Kasumi-1 (cell line): Measurements from ENCODE around the gene CEBPG.
A peak's percentile ranks its signal among the peaks of the same experiment; 100 is the strongest.

Experiments used
- DNase-seq, 2 experiments: peaks; one replicate each; lab custom pipeline; 2025; lab: John Stamatoyannopoulos, UW

The CEBPG gene

DNA sequence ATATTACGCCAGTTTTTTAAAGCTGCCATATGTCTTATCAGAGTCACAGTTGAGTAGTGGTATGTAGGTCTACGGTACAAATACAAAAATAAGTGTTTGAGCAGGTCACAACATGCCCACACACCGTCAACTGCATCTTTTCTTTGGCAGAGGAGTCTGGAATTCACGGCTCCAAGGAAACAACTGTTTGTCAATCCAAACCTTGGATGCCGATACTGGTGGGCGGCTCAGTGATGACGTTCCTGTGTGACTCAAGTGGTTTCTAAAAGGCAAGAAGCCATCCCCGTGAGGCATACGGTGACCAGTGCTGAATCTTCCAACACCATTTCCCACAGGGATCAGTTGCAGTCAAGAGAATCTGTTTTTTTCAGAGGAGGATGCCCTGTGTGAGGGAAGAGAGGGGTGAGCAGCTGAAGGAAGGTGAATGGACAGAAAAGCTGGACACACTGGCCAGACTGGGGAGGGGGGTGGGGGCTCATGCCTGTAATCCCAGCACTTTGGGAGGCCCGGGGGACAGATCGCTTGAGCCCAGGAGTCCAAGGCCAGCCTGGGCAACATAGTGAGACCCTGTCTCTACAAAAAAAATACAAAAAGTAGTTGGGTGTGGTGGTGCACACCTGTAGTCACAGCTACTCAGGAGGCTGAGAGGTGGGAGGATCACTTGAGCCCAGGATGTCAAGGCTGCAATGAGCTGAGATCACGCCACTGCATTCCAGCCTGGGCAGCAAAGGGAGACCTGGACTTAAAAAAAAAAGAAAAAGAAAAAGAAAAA, 22.8 kb upstream of the CEBPG start:
- no peak for DNase-seq

GRCh38 chr19:33355535-33355934, 18.0 kb upstream of the CEBPG start:
- no peak for DNase-seq

DNA sequence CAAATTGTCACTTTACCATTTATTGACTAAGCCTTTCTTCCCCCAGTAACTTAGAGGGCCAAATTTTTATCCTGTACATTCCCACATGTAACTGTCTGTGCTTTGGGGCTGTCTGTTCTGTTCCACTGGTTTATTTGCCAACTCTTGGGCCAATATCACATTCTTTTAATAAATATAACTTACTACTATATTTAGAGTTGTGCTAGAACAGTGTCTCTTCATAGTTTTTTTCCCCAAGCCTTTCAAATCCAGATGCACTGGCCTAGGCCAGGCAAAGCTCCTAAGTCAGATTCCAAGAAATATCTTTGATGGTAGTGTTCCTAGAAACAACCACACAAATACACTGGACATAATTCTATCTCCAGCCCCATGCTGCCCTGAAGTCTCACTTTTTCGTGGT, 16.0 kb upstream of the CEBPG start:
- no peak for DNase-seq

GRCh38 chr19:33358408-33358807, 15.1 kb upstream of the CEBPG start:
- no peak for DNase-seq

DNA sequence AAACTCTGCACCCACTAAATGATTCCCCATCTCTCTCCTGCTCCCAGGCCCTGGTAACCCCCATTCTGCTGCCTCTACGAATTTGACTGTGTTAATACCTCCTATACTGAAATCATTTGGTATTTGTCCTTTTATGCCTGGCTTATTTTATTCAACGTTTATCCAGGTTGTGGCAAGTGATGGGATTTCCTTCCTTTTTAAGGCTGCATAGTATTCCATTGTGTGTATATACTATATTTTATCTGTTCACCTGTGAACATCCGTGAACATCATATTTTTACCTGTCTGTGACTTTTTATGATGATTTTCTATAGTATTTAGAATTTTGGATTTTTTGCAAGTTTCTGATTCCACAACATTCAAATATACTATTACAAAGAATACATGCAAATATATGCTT, 13.9 kb upstream of the CEBPG start:
- no peak for DNase-seq

DNA sequence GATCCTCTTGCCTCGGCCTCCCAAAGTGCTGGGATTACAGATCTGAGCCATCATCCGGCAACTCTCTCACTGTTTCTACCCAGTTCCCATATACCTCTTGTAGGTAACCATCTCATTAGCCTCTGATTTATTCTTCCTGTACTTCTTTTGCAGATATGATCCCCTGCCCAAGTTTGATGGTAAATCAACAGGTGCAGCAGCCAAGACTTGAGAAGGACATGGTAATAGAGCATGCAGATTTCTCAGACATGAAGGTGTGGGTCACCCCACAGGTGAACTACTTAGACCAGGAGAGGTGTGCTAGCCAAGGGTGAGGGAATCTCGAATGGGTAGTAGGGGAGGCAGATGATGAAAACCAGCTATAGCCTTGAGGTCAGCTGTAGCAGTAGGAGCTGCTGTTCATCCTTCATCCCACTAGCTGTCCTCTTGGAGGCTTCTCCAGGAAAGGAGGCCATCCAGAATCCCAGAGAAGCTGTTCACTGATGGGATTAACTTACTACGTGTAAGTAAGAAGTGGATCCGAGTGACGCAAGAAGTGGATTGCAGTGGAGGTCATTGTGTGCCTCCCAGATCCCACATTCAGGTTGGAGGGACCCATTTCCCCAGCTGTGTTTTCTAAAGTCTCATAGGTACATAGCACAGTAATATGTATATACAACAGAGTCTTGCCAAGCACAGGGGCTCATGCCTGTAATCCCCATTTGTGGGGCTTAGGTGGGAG, 10.8 kb upstream of the CEBPG start:
- DNase-seq, result no peak

- DNase-seq, result no peak
Observed at GRCh38 chr19:33363476-33363875, 10.0 kb upstream of the CEBPG start.

- DNase-seq, result no peak
Observed at GRCh38 chr19:33365691-33366090, 7.8 kb upstream of the CEBPG start.

- no peak for DNase-seq
Observed at GRCh38 chr19:33366127-33366526, 7.4 kb upstream of the CEBPG start.

DNA sequence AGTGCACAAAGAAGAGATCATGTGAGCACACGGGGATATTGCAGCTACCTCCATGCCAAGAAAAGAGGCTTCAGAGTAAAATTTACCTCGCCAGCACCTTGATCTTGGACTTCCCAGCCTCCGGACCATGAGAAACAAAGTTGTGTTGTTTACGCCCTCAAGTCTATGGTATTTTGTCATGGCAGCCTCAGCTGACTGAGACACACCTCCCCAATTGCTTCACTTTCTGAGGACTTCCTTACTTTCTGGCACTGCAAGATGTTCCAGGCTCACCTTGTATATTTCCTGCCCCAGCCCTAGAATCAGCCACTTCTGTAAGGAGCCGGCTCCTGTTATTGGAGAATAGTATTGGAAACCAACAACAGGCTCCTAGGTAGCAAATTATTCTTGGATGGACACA, 6.6 kb upstream of the CEBPG start:
- no peak for DNase-seq

- no peak for DNase-seq
Observed at GRCh38 chr19:33368074-33368864, 5.2 kb upstream of the CEBPG start.

DNA sequence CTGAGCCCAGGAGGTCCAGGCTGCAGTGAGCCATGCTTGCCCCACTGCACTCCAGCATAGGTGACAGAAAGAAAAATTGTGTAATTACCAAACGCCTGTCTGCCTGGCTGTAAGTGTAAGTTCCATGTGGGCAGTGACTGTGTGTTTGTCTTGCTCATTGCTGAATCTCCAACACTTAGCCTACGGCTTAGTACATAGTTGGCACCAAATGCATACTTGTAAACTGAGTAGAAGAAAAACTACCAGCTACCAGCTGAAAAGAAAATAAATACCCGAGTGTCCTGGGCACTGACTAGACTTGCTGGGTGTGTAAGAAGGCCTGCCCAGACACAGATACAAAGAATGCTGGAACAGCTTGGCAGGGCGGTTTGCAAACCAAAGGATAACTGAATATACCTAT, 2.7 kb upstream of the CEBPG start:
- no peak for DNase-seq

DNA sequence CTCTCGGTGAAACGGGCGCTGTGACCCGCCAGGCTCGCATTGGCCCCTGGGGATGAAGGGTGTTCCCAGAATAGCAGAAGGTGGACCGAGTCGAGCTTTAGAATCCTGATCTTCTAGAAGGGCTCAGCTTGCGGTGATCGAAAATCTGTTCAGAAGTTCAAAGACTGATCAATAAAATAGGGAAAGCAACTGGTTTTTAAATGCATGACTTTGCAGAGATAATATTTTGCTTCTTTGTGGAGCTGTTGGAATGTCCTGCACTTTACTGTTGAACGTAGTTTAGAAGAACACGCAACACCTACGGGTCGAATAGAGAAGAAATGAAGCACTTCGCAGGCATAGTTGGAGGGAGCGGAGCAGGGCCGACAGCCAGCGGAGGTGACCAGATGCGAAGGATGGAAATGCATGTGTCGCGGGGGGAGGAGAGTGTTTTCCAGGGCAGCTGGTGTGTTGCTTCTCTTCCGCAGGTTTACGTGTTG, 766 bp downstream of the CEBPG start:
- DNase-seq, result peak; percentile 23 to 43

DNA sequence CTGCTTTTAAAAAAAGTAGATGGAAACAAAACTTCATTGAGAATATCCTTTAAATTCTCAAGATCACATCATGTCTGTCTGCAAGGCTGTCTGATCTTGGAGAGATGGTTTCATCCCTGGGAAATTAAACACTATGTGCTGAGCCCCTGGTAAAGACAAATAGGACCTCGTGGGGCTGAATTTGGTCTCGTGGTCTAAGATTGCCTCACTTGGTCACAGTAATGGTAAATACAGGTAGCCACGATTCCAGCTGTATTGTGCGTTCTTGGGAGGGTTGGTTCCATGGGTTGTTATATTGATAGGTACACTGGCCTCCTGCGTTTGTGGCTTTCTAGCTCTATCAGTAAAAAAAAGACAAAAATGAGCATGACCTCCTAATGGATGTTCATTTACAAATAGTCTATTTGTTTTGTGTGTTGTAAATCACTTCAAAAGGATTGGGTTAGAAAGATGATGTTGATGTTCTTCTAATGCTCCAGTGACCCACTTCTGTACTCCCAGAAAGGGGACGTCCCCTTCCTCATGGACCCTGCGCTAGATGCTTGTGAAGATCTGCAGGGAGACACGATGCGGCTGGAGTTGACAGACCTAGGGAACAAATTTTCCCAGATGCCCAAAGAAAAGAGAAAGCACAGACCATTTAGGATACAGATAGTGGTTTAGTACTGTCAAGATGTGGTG, 1.8 kb downstream of the CEBPG start:
- no peak for DNase-seq

DNA sequence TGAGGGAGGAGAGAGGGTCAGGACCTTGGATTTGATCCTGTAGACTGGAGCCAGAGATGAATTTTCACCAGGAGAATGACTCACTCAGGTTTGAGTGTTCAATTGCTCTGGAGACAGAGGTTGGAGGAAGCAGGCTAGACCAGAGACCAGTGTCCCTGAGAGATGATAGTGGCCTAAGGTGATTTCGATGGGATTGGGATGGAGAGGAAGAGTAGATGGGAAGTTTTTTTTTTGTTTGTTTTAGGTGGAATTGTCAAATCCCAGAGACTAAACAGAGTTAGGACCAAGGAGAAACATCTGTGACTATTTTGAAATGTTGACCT, 2.3 kb downstream of the CEBPG start:
- no peak for DNase-seq

GRCh38 chr19:33376423-33376822, 2.9 kb downstream of the CEBPG start:
- DNase-seq, result no peak

DNA sequence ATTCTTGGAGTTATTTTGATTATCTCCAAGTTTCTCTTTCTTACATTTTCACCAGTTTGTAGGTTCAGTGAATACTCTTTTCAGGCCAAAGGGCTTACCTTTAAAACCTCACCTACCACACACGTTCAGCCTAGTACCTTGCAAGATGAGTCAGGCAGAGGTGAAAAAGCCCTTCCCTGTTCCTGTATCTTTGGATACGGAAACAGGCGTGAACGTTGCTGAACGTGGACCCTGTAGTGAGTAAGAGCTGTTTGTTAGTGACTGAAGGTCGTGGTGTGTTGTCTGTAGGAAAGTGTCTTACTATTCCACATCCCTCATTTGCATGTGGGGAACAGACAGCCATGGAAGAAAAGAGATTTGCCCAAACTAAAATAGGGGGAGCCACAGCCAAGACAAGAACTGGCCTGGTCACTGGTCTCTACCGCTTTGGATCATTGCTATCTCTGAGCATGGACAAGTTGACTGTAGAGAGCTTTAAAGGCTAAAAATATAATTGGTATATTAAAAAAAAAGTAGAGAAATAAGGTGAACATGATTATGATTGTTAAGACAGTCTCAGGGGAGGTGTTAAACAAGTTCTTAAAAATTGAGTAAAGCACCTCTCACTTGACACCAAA, 3.5 kb downstream of the CEBPG start:
- no peak for DNase-seq

GRCh38 chr19:33377586-33378475, 4.3 kb downstream of the CEBPG start:
- no peak for DNase-seq

GRCh38 chr19:33379151-33379829, 5.8 kb downstream of the CEBPG start:
- no peak for DNase-seq

DNA sequence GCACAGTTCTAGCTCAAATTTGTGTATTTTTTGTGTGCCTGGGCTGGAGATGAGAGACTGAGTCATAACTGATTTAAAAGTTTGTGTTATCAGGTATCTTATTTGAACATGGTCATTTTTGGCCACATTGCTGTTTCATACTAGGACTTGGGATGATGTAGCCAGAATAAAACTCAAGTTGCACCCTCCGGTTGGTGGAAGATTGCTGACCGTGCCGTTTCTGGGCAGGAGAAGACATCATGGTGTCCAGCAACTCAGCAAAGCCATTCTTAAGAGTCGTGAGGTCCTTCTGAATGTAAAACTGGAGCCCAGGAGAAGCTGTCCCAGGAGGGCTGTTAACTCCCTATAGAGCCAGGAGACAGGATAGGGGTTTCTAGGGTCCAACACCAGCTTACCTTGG, 7.6 kb downstream of the CEBPG start:
- no peak for DNase-seq
